HCEC 1CT (cell line): ENCODE data around the gene ZNF740.
"Not testable (repeated sequence)": the region's sequence is repeated elsewhere in the genome, so short reads cannot be mapped to it uniquely, and the experiment has no call there.

ENCODE experiments used
- DNase-seq: peaks from one replicate; pipeline ENCODE4 v3.0.0-alpha.2; 2017

Gene ZNF740, protein sequence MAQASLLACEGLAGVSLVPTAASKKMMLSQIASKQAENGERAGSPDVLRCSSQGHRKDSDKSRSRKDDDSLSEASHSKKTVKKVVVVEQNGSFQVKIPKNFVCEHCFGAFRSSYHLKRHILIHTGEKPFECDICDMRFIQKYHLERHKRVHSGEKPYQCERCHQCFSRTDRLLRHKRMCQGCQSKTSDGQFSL

DNA sequence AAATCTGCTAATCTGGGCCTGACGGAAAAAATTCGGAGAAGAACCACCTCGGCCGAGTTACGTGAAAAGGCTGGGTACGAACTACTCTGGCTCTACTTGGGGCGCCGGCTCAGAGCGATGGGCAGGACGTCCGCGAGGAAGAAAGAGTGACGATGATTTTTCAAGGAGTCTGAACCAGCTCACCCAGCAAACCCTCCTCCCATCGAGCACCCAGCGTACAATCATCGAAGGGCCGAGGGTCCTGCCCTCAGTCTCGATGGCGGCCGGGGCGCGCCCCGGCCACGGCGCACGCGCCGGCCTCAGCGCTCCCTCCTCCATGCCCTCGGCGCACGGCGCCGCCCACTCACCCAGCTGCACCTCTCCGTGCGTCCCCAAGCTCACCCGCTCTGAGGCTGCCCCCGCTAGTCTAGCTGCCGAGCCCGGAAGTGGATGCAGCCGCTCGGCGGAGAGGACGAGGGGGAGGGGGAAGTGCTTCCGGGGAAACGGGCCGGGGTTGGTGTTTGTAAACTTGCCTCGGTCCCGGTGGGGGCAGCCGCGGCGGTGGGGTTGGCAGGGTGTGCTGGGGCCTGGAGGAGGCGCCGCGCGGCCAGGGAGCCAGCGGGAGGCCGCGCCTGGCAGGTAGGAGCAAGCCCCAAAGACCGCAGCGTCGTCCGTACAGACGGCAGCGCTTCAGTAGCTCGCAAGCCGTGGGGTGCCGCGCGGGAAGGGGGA lies at the start of gene ZNF740, which contains the start of gene CSAD:
Gene ZNF740, plus strand, starts transcription at position 503 of the 711 bp plus-strand sequence. CDS start 1,262 bp downstream, outside the sequence.
Gene CSAD, minus strand, starts transcription at position 706 of the 711 bp plus-strand sequence. CDS start 7,455 bp downstream, outside the sequence.
- peak; percentile 99 for DNase-seq

DNA sequence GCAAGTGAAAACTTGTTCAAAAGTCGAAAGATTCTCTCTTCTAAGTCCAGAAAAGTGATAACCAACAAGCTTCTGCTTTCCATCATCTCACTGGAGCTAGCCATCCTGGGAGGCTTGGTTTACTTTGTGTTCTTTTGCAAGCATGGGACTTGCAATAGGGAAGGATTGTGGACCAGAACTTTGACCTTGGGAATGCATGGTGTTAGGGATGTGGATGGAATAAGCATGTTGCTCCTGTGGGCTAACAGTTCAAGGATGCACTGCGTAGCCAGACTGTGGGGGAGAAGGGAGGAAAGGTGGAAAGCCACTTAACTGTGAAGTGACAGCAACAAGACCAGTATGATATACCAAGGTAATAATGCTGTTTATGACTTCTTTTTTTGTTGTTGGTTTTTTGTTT lies 48.7 kb upstream of the ZNF740 start:
- no peak for DNase-seq

DNA sequence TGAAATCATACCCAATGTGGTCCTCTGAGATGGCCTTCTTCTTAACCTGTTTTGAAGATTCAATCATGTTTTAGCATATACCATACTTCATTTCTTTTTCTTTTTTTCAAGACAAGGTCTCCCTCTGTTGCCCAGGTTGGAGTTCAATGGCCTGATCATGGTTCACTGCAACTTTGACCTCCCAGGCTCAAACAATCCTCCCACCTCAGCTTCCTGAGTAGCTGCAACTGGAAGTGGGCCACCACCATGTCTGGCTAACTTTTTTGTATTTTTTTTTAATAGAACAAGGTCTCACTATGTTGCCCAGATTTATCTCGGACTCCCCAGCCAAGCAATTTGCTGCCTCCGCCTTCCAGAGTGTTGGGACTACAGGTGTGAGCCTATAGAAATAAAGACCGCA lies 46.8 kb upstream of the ZNF740 start:
- no peak for DNase-seq

DNA sequence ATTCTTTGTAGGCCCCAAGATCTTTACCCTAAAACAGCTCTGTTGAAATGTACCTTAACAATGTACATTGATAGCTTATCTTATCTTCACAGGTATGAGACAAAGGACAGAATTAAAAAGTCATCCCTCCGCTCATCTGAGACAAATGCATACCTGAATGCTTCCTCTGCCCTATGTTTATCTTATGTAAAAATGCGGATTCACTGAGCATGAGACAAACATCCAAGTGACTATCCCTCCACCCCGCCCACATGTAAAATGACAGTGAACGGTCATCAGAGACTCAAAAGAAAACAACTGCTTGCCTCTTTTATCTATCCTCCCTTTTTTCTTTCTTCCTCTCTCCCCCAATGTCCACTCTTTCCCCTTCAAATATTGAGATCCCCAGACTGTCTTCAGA lies 37.2 kb upstream of the ZNF740 start:
- no peak for DNase-seq

DNA sequence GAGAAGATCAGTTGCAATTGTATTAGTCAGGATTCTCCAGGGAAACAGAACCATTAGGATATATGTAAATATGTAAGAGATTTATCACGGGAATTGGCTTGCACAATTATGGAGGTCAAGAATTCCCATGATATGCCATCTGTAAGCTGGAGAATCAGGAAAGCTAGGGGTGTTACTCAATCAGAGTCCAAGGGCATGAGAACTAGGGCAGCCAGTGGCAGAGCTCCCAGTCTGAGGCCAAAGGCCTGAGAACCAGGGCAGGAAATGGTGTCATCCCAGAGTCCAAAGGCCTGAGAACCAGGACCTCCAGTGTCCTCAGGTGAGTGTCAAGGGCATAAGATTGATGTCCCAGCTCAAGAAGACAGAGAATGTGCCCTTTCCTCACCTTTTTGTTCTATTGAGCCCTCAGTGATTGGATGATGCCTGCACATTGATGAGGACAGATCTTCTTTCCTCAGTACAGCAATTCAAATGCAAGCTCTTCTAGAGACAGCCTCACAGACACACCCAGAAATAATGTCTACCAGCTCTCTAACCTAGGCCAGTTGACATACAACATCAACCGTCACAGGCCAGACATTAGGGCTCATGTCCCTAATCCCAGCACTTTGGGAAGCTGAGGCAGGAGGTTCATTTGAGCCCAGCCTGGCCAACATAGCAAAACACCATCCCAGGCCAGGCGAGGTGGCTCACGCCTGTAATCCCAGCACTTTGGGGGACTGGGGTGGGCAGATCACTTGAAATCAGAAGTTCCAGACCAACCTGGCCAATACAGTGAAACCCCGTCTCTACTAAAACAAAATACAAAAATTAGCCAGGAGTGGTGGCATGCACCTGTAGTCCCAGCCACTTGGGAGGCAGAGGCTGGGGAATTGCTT lies 34.9 kb upstream of the ZNF740 start:
- peak; percentile 71 for DNase-seq

DNA sequence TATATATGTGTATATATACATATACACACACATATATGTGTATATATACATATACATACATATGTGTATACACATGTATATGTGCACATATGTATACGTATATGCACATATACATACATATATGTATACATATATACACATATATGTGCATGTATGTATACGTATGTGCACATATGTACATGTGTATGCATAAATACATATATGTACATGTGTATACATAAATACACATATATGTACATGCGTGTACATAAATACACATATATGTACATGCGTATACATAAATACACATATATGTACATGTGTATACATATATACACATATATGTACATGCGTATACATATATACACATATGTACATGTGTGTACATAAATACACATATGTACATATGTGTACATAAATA lies 33.3 kb upstream of the ZNF740 start:
- no peak for DNase-seq

DNA sequence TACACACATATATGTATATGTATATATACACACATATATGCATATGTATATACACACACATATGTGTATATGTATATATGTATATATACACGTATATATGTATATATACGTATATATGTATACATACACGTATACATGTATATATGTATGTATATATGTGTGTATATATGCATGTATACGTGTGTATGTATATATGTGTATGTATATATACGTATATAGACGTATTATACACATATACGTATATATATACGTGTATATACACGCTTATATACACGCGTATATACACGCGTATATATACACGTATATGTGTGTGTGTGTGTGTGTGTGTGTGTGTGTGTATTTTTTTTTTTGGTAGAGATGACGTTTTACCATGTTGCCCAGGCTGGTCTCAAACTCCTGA lies 32.9 kb upstream of the ZNF740 start:
- DNase-seq = no peak

DNA sequence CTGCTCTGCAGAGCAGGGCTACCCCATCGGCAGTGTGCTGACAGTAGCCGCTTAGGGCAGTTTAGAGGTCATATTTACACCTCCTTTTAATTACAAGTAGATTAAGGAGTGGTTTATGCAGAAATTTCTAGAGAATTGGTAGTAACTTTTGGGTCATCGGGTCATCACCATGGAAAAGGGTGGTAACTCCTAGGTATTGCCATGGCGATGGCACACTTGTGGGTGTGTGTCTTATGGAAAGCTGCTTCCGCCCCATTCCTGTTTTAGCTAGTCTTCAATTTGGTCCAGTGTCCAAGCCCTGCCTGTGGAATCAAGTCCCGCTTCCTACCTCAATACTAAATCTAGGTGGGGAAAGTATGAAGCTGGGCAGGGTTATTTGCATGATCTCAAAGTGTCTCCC lies 29.5 kb upstream of the ZNF740 start:
- no peak for DNase-seq

DNA sequence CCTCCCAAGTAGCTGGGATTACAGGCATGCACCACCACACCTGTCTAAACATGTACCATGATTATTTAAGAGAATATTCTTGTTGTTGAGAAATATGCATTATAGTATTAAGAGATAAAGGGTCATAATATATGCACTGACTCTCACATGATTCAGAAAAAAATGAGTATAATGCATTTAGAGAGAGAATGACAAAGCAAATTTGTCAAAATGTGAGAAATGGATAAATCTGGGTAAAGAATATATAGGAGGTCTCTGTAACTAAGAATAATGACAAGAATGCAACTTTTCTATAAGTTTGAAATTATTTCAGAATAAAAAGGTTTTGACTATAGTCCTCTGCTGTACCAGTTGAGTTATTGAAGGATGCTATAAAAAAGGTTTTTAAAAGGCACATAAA lies 28.1 kb upstream of the ZNF740 start:
- no peak for DNase-seq

DNA sequence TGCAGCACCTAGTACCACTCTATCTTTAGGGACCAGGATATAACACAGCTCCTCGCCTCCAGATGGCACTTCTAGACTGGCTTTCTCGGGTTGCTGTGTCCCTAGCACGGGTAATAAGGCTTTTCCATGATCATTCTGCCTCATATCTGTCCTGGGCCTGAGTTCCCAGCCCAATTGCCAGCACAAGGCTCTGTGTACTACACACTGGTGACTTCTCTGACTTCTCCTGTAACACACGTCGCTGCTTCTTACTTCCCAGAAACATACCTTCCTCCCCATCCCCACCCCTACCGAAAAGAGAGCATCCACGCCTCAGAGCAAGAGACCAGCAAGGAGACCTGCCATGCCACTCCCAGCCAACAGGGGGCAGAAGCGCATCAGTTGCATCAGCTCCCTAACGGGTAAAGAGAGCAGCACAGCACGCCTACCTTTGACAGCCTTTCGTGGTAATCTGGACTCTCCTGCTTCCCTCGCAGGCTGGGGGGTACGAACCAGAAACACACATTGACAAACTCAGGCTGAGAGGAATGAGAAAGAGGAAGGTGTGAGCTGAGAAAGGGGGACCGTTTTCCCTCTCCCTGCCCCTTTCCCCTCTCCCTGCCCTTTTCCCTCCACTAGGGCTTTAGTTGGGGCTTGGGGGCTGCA lies 21.2 kb upstream of the ZNF740 start:
- DNase-seq = peak; percentile 63

DNA sequence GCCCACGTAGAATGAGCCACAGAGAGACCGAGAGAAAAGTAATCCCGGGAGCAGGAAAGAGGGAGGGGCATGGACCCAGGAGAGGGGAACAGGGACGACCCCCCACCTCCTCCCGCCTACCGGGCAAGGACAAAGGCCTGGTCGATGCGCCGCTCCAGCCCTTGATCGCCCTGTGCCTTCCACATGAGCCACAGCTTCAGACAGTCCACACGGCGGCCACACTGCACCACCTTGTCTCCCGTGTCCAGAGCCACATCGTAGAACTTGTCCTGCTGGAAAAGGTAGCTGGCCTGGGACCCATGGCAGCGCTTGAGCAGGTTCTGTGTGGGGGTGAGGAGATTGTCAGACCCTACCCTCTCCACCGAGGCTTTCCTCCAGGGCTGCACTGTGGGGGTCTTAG lies 20.5 kb upstream of the ZNF740 start:
- DNase-seq = no peak

DNA sequence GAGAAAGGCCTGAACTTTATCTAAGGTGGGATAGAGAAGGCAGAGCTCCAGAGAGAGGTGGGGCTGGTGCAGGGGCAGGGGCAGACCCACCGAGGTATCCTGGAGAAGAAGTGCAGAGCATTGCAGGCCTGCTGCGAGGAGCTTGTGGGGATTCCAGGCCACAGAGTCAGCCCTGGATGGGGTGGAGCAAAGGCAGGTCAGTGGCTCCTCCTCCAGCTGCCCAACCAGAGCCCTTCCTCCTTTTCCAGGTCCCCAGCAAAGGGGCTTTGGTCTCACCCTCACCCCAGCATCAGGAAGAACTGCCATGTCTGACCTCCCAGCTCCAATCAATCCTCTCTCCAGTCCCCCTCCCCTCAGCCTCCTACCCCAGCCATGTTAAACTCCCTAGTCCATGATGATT lies 19.8 kb upstream of the ZNF740 start:
- no peak for DNase-seq

DNA sequence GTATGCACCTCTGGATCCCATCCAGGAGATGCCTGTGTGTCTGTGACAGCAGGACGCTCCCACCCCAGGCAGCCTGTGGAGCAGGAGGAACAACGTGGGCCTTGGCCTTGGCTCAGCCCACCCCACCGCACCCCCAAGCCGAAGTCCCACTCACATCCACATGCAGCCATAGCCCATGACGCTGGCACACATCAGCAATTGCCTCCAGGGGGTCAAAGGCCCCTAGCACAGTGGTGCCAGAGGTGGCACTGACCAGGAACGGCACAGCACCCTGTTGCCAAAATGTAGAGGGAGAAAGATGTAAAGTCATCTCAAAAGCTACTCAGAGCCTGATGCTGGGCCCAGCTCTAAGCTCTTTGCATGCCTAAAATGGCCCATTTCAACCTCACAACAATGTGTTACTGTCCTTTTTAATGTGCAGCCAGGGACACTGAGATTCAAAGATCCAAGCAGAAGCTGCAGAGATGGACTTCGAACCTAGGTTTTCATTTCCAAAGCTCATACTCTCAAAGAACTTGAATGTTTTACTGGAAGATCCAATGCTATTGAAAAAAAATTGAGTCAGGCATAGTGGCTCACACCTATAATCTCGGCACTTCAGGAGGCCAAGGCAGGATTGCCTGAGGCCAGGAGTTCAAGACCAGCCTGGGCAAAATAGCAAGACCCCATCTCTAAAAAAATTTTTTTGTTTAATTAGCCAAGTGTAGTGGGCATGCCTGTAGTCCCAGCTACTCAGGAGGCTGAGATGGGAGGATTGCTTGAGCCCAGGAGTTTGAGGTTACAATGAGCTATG lies 19.2 kb upstream of the ZNF740 start:
- no peak for DNase-seq

DNA sequence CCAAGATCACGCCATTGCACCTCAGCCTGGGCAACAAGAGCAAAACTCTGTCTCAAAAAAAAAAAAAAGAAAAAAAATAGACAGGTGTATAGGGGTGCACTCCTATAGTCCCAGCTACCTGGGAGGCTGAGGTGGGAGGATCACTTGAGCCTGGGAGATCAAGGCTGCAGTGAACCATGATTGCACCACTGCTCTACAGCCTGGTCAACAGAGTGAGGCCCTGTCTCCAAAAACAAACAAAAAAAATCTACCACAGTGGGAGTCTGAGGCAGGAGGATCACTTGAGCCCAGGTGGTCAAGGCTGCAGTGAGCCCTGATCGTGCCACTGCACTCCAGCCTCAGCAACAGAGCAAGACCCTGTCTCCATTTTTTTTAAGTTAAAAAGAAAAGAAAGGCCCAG lies 17.5 kb upstream of the ZNF740 start:
- not testable (repeated sequence) for DNase-seq

DNA sequence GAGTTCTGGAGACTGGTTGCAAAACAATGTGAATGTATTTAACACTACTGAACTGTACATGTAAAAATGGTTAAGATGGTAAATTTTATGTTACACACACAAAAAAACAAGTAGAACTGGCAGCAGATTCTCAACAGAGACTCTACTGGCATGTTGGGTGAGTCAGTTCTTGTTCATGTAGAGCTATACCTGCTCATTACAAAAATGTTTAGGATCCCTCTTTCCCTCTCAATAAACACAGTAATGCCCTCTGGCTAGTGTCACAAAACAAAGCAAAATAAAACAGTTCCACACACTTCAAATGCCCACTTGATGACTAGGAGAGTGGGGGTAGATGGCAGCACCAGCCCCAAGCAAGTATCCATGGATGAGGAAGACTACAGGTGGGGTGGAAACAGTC lies 13.7 kb upstream of the ZNF740 start:
- no peak for DNase-seq

DNA sequence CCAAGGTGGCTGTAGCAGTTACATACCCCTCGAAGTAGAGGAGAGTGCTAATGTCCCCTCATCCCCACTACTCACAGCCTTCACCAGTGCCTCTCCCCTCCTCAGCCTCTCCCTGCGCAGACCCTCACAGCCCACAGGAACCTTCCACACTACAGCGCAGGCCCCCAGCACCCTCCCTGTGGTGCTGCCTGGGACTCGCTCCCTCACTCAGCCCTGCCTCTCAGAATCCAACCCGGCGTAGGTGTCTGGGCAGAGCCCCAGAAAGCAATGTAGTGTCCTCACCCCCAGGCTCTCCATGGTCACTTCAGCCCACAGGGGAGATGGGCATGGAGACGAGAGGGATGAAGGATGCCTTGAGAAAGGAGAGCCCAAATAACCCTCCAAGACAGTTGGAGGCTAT lies 10.9 kb upstream of the ZNF740 start:
- no peak for DNase-seq

DNA sequence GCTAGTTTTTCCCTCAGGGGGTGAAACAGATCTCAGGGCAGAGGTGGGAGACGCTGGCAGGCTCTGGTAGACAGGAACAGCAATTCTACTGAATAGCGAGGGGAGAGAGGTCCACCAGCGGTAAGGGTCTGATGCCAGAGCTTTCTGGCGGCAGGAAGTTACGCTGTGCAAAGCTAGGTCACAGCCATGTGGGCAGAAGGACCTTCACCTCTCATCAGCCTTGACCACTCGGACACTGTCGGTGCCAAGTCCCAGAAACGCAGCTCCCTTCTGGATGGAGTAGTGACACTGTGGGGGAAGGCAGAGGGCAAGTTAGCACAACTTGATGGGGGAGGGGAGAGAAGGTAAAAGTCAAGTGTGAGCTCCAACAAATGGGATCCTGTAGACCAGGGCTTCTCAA lies 10.3 kb upstream of the ZNF740 start:
- DNase-seq = no peak

DNA sequence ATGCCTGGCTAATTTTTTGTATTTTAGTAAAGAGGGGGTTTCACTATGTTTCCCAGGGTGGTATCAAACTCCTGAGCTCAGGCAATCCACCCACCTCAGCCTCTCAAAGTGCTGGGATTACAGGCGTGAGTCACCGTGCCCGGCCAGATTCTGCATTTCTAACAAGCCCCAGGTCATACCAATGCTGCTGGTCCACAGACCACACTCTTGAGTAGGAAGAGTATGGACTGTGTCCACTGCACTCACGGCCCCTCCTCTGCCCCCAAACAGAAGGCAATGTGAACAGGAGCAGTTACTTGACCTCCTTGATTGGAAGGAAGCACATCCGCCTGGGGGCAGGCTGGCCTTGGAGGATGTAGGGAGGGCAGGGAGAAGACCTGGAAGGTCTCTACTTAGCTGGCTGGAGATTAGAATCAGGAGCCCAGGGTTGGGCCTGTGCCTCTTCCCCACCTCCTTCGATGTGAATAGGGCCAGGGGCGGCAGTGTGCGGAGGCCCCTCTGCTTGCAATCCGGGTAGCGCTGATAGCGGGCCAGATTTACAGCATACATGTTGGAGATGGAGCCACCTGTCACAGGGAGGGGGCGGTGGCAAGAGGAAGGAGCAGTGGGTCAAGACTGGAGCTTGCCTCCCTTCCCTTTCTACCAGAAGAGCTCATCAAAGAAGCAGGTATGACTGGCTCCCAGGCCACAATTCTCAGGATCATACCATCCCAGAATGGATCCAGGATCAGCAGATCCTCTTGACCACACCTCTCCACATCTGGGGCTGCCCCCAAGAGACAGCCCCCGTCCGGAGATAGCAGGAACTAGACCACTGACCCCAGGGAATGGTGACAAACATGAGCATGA lies 9.4 kb upstream of the ZNF740 start:
- DNase-seq = no peak

DNA sequence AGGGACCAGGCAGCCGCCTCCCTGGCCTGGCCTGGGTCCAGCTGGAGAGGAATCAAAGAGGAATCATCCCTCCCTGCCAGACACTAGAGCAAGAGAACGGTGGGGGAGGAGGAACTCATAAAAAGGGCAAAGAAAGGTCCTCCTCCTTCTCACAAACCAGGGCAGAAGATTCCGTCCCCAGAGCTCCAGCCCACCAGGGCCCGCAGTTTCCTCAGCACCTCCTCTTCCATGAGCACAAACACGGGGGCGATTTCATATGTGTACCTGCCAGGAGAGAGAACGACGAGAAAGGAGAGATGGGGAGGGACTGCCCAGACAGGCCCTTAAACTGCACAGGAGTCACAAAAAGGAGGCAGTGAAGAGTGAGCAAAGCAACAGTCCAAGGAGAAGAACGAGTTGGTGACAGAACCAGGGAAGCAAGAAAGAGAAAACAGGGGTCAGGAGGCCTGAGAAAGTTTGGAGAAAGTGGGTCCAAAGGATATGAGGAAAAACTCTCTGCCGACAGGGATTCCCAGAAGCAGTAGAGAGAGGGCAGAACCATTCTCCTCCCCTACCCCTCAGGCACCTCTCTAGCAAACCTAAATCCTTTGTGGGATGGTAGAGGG lies 8.7 kb upstream of the ZNF740 start:
- DNase-seq = no peak

DNA sequence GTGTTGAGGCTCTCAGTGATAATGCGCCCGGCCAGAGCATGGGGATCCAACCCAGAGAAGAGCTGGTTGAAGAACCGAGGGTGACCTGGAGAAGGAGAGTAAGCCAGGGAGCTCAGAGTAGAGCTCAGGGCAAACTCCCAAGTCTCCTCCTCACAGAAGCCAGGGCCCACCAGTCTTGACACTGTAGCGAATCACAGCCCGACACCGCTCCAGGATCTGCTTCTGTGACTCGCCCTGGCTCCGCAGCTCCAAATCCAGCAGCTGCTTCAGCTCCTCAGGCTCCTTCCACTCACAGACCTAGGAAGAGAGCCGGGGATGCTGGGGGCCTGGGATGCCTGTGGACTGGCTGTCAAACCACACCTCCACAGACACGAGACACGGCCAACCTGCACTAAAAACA lies 8.2 kb upstream of the ZNF740 start:
- peak; percentile 18 for DNase-seq
